ENCODE data around the gene SMPD3. TPM values are rescaled to one million over a fixed set of nuclear protein-coding genes. Genes with fewer than 3 reads are reported as not detected.

The SMPD3 gene
- total and polyA plus RNA-seq, 2 experiments from 2014 or later = 0.57 to 0.83 TPM

GRCh38 chr16:68373528-68374245 is 74.6 kb downstream of the SMPD3 start:
- Histone ChIP-seq H3K79me2 (replicated peaks; ENCODE audit: insufficient read depth) (no peaks in the 10 kb centered on the region), H3K4me2 (no peak overlapping the region), H3F3A (replicated peaks; ENCODE audit: low read depth) (no peaks in the 10 kb centered on the region), H4K20me1 (replicated peaks; ENCODE audit: insufficient read depth) (no peaks in the 10 kb centered on the region; the same call in 1 of the 2 replicates), H3K36me3 (ENCODE audit: insufficient read depth) (no peaks in the 10 kb centered on the region), H3K27me3 (ENCODE audit: insufficient read depth) (no peaks in the 10 kb centered on the region), H2AFZ (no peak overlapping the region), H3K9me2 (ENCODE audit: insufficient read depth) (no peaks in the 10 kb centered on the region), H3K27ac (ENCODE audit: low read depth) (no peak overlapping the region), H3K4me3 (no peak overlapping the region), H3K4me1 (ENCODE audit: insufficient read depth) (no peaks in the 10 kb centered on the region)
- Mint-ChIP-seq H3K9me3 (no peaks in the 10 kb centered on the region), H3K4me1 (peaks cover 10% of the 10 kb centered on the region), H3K4me3 (no peak overlapping the region), H3K27me3 (ENCODE audit: insufficient read depth, low read depth, poor library complexity) (peaks cover 11% of the 10 kb centered on the region), H3K36me3 (ENCODE audit: low read depth) (no peaks in the 10 kb centered on the region), H3K27ac (no peak overlapping the region)
- no peak for DNase-seq (ENCODE audit: low spot score)
- ATAC-seq = no peak
- TF ChIP-seq CREB1 (CRISPR knock-in tag; IDR thresholded peaks at IDR 0.05; ENCODE audit: low read depth) = no peak
- TF ChIP-seq, protein P1, sequence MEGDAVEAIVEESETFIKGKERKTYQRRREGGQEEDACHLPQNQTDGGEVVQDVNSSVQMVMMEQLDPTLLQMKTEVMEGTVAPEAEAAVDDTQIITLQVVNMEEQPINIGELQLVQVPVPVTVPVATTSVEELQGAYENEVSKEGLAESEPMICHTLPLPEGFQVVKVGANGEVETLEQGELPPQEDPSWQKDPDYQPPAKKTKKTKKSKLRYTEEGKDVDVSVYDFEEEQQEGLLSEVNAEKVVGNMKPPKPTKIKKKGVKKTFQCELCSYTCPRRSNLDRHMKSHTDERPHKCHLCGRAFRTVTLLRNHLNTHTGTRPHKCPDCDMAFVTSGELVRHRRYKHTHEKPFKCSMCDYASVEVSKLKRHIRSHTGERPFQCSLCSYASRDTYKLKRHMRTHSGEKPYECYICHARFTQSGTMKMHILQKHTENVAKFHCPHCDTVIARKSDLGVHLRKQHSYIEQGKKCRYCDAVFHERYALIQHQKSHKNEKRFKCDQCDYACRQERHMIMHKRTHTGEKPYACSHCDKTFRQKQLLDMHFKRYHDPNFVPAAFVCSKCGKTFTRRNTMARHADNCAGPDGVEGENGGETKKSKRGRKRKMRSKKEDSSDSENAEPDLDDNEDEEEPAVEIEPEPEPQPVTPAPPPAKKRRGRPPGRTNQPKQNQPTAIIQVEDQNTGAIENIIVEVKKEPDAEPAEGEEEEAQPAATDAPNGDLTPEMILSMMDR (conservative IDR thresholded peaks at IDR 0.05; ENCODE audit: low read depth in 2 of 2) = 0 out of 4 replicates have a peak, but pooled peaks of 1 of the 2 experiments have one; percentile 2
- no peak for TF ChIP-seq EZH2 (IDR thresholded peaks at IDR 0.05; ENCODE audit: low read depth, unreplicated experiment)

DNA sequence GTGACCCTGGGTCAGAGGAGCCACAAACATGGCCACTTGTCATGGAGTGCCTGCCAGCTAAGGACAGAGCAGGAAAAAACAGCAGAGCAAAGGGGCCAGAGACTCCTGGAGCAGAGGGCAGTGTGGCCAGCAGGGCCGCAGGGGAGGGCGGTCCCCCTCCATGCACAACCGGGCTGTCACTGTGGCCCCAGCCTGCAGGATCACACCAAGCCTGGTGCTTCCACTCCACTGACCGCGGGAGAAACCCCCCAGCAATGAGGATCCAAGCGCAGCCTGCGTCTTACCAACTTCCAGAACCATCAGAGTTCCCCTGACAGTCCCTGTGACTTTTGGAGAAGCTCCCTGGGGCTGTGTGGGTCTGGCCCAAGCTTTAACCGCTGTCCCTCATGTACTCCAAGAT is 75.5 kb downstream of the SMPD3 start:
- no peaks in the 10 kb centered on the region for H3K27me3 ChIP-seq (ENCODE audit: insufficient read depth)

More for the DNA sequence above, 75.5 kb downstream of the SMPD3 start:
- H3F3A ChIP-seq (replicated peaks; ENCODE audit: low read depth) = no peaks in the 10 kb centered on the region
- H4K20me1 ChIP-seq (replicated peaks; ENCODE audit: insufficient read depth) = no peaks in the 10 kb centered on the region; the same call in 1 of the 2 replicates
- Mint-ChIP-seq H3K4me1 (peaks cover 19% of the 10 kb centered on the region), H3K36me3 (ENCODE audit: low read depth) (no peaks in the 10 kb centered on the region), H3K4me3 (no peak overlapping the region), H3K27me3 (ENCODE audit: insufficient read depth, low read depth, poor library complexity) (peaks cover 11% of the 10 kb centered on the region), H3K27ac (no peak overlapping the region), H3K9me3 (no peaks in the 10 kb centered on the region)
- H3K27ac ChIP-seq (ENCODE audit: low read depth) = no peak overlapping the region
- no peaks in the 10 kb centered on the region for H3K4me1 ChIP-seq (ENCODE audit: insufficient read depth)
- no peaks in the 10 kb centered on the region for H3K79me2 ChIP-seq (replicated peaks; ENCODE audit: insufficient read depth)
- DNase-seq (ENCODE audit: low spot score) = no peak
- no peak for ATAC-seq
- H3K4me3 ChIP-seq = no peak overlapping the region
- H3K9me2 ChIP-seq (ENCODE audit: insufficient read depth) = no peaks in the 10 kb centered on the region
- H3K36me3 ChIP-seq (ENCODE audit: insufficient read depth) = no peaks in the 10 kb centered on the region
- TF ChIP-seq, protein P1 (conservative IDR thresholded peaks at IDR 0.05; ENCODE audit: low read depth in 2 of 2) = no peak
- no peak overlapping the region for H3K4me2 ChIP-seq
- H2AFZ ChIP-seq = no peak overlapping the region
